Uterus (tissue), 2 donors: ENCODE measurements around the gene CHMP6.

Experiments
- CTCF ChIP-seq, 4 experiments: fragments of 200-600 bp in 2 of 4; fragments of 450-650 bp in 2 of 4; sonication (generic) in 2 of 4; IDR thresholded peaks; one replicate each; pipeline ENCODE4 v1.5.1; 2016 to 2019; ENCODE audit warnings: antibody characterized with exemption in 4 of 4, mild to moderate bottlenecking in 2 of 4, moderate library complexity in 1 of 4
- POLR2A ChIP-seq, 2 donors: fragments of 450-650 bp; IDR thresholded peaks; one replicate each; pipeline ENCODE4 v1.6.1; 2016; ENCODE audit warnings: antibody characterized with exemption in 2 of 2, mild to moderate bottlenecking in 1 of 2, moderate library complexity in 1 of 2

DNA sequence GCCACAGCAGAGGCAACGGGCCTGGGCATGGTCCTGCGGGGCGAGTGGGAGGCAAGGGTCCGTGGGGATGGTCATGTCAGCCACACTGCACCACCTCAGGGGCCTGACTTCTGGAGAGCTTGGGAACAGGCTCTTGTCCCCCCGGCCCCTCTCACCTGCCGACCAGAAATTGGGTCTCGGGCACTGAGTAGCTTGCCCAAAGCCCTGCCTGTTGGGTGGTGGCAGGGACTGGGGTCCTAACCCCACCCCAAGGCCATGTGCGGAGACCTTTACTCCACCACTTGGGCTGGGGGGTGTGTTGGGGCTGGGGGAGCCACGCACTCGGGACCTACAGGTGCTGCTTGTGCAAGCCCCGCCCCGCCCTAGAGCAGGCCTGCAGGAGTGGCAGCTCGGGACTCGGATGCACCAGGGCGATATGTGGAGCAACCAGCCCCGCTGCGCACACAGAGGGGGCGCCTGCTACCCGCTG is 24.2 kb upstream of the CHMP6 start:
- TF ChIP-seq CTCF (IDR thresholded peaks at IDR 0.05) = no peak
- TF ChIP-seq POLR2A (IDR thresholded peaks at IDR 0.05) = no peak
